ENCODE data around the gene SLC41A2.

The SLC41A2 gene

DNA sequence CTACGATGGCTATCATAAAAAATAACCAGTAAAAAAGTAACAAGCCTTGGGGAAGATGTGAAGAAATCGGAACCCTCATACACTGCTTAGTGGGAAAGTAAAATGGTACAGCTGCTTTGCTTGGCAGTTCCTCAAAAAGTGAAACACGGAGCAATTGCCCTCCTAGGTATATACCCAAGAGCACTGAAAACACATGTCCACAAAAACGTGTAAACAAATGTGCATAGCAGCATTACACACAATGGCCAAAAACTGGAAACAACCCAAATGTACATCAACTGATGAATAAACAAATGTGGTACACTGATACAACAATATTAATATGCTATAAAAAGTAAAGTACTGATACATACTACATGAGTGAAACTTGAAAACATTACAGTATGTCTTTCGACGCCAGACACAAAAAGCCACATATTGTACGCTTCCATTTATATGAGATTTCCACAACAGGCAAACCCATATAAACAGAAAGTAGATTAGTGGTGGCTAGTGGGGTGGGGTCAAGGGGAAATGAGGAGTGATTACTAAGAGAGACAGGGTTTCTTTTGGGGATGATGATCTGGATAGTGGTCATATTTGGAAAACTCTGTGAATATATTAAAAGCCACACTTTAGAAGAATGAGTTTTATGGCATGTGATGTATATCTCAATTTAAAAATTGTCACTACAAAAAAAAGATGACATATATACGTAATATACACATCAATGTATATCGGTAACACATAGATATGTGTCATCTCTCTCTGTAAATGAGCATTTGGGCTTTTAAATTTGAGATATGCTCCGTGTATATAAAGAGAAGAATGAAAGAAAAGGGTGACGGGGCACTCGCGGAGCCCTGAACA lies 996 bp downstream of the SLC41A2 start:
- H3K9me3 ChIP-seq (ENCODE audit: insufficient read depth, low read depth, low read length) = no peaks in the 10 kb centered on the region
- no peaks in the 10 kb centered on the region for H3K27me3 ChIP-seq (ENCODE audit: insufficient read depth, low read length, poor library complexity, severe bottlenecking)
- H3F3A ChIP-seq (ENCODE audit: low read depth) = no peaks in the 10 kb centered on the region
- no peaks in the 10 kb centered on the region for H4K20me1 ChIP-seq (ENCODE audit: insufficient read depth, low read length, poor library complexity, severe bottlenecking)
- no peaks in the 10 kb centered on the region for H3K9me2 ChIP-seq (replicated peaks; ENCODE audit: low read depth, low read length)
- H3K36me3 ChIP-seq (ENCODE audit: insufficient read depth, low read length) = no peaks in the 10 kb centered on the region
- peaks cover 14% of the 10 kb centered on the region for H3K4me1 ChIP-seq (ENCODE audit: insufficient read depth, low read length, poor library complexity, severe bottlenecking)
- H2AFZ ChIP-seq (ENCODE audit: low read length) = peak overlapping the region; percentile 95
- peak overlapping the region; percentile 50 for H3K9ac ChIP-seq (ENCODE audit: low read depth, low read length, poor library complexity, severe bottlenecking)
- H3K4me3 ChIP-seq (ENCODE audit: low read length, poor library complexity, severe bottlenecking) = peak overlapping the region; percentile 84
- TF ChIP-seq EZH2phosphoT487 (IDR thresholded peaks at IDR 0.05; ENCODE audit: borderline replicate concordance) = no peak
- TF ChIP-seq, protein P1, sequence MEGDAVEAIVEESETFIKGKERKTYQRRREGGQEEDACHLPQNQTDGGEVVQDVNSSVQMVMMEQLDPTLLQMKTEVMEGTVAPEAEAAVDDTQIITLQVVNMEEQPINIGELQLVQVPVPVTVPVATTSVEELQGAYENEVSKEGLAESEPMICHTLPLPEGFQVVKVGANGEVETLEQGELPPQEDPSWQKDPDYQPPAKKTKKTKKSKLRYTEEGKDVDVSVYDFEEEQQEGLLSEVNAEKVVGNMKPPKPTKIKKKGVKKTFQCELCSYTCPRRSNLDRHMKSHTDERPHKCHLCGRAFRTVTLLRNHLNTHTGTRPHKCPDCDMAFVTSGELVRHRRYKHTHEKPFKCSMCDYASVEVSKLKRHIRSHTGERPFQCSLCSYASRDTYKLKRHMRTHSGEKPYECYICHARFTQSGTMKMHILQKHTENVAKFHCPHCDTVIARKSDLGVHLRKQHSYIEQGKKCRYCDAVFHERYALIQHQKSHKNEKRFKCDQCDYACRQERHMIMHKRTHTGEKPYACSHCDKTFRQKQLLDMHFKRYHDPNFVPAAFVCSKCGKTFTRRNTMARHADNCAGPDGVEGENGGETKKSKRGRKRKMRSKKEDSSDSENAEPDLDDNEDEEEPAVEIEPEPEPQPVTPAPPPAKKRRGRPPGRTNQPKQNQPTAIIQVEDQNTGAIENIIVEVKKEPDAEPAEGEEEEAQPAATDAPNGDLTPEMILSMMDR (conservative IDR thresholded peaks at IDR 0.05; ENCODE audit: low read length) = no peak
- H3K79me2 ChIP-seq (ENCODE audit: insufficient read depth, low read length) = no peaks in the 10 kb centered on the region
- peak overlapping the region; percentile 83 for H3K4me2 ChIP-seq (ENCODE audit: low read depth, low read length, poor library complexity, severe bottlenecking)

GRCh38 chr12:104955703-104956102 lies 2.4 kb downstream of the SLC41A2 start:
- no peaks in the 10 kb centered on the region for H3K79me2 ChIP-seq (ENCODE audit: insufficient read depth, low read length)
- H3K27me3 ChIP-seq (ENCODE audit: insufficient read depth, low read length, poor library complexity, severe bottlenecking) = no peaks in the 10 kb centered on the region
- no peak overlapping the region for H3K9ac ChIP-seq (ENCODE audit: low read depth, low read length, poor library complexity, severe bottlenecking)
- no peak overlapping the region for H3K4me2 ChIP-seq (ENCODE audit: low read depth, low read length, poor library complexity, severe bottlenecking)
- TF ChIP-seq EZH2phosphoT487 (IDR thresholded peaks at IDR 0.05; ENCODE audit: borderline replicate concordance) = no peak
- no peaks in the 10 kb centered on the region for H4K20me1 ChIP-seq (ENCODE audit: insufficient read depth, low read length, poor library complexity, severe bottlenecking)
- no peak overlapping the region for H3K4me3 ChIP-seq (ENCODE audit: low read length, poor library complexity, severe bottlenecking)
- H3K4me1 ChIP-seq (ENCODE audit: insufficient read depth, low read length, poor library complexity, severe bottlenecking) = peaks cover 14% of the 10 kb centered on the region
- no peaks in the 10 kb centered on the region for H3K9me3 ChIP-seq (ENCODE audit: insufficient read depth, low read depth, low read length)
- H3K9me2 ChIP-seq (replicated peaks; ENCODE audit: low read depth, low read length) = no peaks in the 10 kb centered on the region
- H3K36me3 ChIP-seq (ENCODE audit: insufficient read depth, low read length) = no peaks in the 10 kb centered on the region
- no peaks in the 10 kb centered on the region for H3F3A ChIP-seq (ENCODE audit: low read depth)
- no peak overlapping the region for H2AFZ ChIP-seq (ENCODE audit: low read length)

DNA sequence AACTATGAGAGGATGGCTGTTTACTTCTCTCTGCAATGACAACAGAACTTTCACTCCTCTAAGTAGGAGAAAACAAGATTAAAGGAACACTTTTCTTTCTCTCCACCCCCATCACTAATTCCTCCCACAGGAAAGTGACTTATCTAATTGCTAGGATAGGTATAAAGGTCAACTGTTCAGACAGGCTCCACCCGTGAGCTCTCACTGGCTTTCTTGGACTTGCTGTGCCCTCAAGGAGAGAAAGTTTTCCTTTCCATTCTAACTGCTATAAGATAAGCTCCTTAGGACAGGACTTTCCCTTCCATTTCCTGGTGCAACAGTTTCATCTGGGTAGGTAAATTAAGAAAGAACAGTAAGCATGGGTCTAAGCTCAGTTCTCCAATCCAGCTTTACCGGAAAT lies 4.8 kb downstream of the SLC41A2 start:
- no peaks in the 10 kb centered on the region for H4K20me1 ChIP-seq (ENCODE audit: insufficient read depth, low read length, poor library complexity, severe bottlenecking)
- H3K9me2 ChIP-seq (replicated peaks; ENCODE audit: low read depth, low read length) = no peaks in the 10 kb centered on the region
- TF ChIP-seq EZH2phosphoT487 (IDR thresholded peaks at IDR 0.05; ENCODE audit: borderline replicate concordance) = no peak
- TF ChIP-seq, protein P1 (conservative IDR thresholded peaks at IDR 0.05; ENCODE audit: low read length) = no peak
- no peaks in the 10 kb centered on the region for H3K9me3 ChIP-seq (ENCODE audit: insufficient read depth, low read depth, low read length)
- peaks cover 9% of the 10 kb centered on the region for H3K4me1 ChIP-seq (ENCODE audit: insufficient read depth, low read length, poor library complexity, severe bottlenecking)
- no peaks in the 10 kb centered on the region for H3F3A ChIP-seq (ENCODE audit: low read depth)
- H3K79me2 ChIP-seq (ENCODE audit: insufficient read depth, low read length) = no peaks in the 10 kb centered on the region
- H3K9ac ChIP-seq (ENCODE audit: low read depth, low read length, poor library complexity, severe bottlenecking) = no peak overlapping the region
- no peak overlapping the region for H3K4me3 ChIP-seq (ENCODE audit: low read length, poor library complexity, severe bottlenecking)
- H3K27me3 ChIP-seq (ENCODE audit: insufficient read depth, low read length, poor library complexity, severe bottlenecking) = no peaks in the 10 kb centered on the region
- H3K4me2 ChIP-seq (ENCODE audit: low read depth, low read length, poor library complexity, severe bottlenecking) = no peak overlapping the region
- H2AFZ ChIP-seq (ENCODE audit: low read length) = no peak overlapping the region
- H3K36me3 ChIP-seq (ENCODE audit: insufficient read depth, low read length) = no peaks in the 10 kb centered on the region
